ENCODE results near the gene SLC6A2.

DNA sequence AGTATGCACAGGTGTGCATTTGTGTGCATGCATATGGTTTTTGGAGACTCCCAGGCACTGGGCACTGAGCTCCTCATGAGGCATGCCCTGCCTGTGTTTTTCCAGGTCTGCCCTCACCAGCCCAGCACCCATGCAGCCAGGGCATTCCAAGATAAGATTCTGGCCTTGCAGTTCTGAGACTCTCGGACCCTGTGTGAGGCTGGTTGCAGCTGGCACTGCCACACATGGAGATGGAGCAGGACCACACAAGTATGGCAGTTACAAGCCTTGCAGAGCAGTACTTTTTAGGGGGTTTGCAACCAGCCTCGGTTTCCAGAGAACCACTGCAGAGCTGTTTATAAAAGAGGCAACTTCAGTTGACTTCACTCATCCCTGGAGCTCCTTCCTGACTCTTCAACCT lies 10.2 kb downstream of the SLC6A2 start:
- no peak for TF ChIP-seq POLR2AphosphoS5 (IDR thresholded peaks at IDR 0.05)
- TF ChIP-seq, protein P1, sequence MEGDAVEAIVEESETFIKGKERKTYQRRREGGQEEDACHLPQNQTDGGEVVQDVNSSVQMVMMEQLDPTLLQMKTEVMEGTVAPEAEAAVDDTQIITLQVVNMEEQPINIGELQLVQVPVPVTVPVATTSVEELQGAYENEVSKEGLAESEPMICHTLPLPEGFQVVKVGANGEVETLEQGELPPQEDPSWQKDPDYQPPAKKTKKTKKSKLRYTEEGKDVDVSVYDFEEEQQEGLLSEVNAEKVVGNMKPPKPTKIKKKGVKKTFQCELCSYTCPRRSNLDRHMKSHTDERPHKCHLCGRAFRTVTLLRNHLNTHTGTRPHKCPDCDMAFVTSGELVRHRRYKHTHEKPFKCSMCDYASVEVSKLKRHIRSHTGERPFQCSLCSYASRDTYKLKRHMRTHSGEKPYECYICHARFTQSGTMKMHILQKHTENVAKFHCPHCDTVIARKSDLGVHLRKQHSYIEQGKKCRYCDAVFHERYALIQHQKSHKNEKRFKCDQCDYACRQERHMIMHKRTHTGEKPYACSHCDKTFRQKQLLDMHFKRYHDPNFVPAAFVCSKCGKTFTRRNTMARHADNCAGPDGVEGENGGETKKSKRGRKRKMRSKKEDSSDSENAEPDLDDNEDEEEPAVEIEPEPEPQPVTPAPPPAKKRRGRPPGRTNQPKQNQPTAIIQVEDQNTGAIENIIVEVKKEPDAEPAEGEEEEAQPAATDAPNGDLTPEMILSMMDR (IDR thresholded peaks at IDR 0.05), result no peak
